ENCODE measurements around the gene TMC8. TPM values are rescaled to one million over a fixed set of nuclear protein-coding genes. Genes with fewer than 3 reads are reported as not detected.
A peak's percentile ranks its signal among the peaks of the same experiment; 100 is the strongest.

TMC8 gene
- total and polyA plus RNA-seq, 5 donors: 2.4 to 3.9 (median 3.0) TPM

GRCh38 chr17:78175643-78175981 lies 45.0 kb downstream of the TMC8 start:
- 59% methylated on average over 14 of the region's 14 CpGs for WGBS
- H3K9me3 ChIP-seq (ENCODE audit: control insufficient read depth, low read length): no peaks in the 10 kb centered on the region
- DNase-seq (no peak), ATAC-seq (no peak)
- H3K4me3 ChIP-seq (ENCODE audit: low read length): no peak overlapping the region
- no peaks in the 10 kb centered on the region for H3K27me3 ChIP-seq (ENCODE audit: control insufficient read depth, insufficient read depth)
- no peak overlapping the region for H3K27ac ChIP-seq (ENCODE audit: low read length)
- intact Hi-C loops (cut with DNase I): loop anchor here in 2 of 4 donors (5.0 to 10.0 kb wide), 2 partner anchors 61 to 63 kb away; no protein-coding TSS in a partner anchor
- peaks cover 3% of the 10 kb centered on the region for H3K4me1 ChIP-seq (ENCODE audit: control insufficient read depth, insufficient read depth, low read length)

DNA sequence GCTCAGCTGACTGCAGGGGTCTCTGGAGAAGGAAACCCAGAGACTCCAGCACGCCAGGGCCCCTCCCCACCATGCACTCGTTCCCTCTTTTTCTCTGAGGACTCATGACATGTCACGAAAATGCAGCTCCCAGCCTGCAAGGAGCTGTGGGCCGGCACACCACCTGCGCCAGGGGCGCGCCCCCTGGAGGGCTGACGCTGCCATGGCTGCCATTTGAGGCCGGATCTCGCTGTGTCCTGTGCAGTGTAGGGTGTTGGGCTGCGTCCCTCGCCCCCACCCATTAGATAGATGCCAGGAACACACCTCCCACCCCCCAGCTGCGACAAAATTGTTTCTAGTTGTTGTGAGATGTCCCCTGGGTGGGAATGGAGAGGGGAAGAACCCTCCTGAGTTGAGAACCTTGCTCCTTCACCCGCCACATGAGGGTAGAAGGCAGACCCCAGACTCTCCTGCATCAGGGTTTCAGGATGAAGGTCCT lies 46.0 kb downstream of the TMC8 start:
- intact Hi-C loops (cut with DNase I): loop anchor here in 2 of 4 donors (5.0 to 10.0 kb wide), 2 partner anchors 62 to 64 kb away; no protein-coding TSS in a partner anchor
- WGBS: 15% methylated on average over 14 of the region's 14 CpGs
- ATAC-seq (peak; percentile 50 to 55), DNase-seq (peak; percentile 70 to 92 (median 90))
- H3K4me3 ChIP-seq (ENCODE audit: low read length): no peak overlapping the region
- H3K9me3 ChIP-seq (ENCODE audit: control insufficient read depth, low read length): no peaks in the 10 kb centered on the region
- H3K27me3 ChIP-seq (ENCODE audit: control insufficient read depth, insufficient read depth): no peaks in the 10 kb centered on the region
- no peak overlapping the region for H3K27ac ChIP-seq (ENCODE audit: low read length)
- peaks cover 3% of the 10 kb centered on the region for H3K4me1 ChIP-seq (ENCODE audit: control insufficient read depth, insufficient read depth, low read length)

DNA sequence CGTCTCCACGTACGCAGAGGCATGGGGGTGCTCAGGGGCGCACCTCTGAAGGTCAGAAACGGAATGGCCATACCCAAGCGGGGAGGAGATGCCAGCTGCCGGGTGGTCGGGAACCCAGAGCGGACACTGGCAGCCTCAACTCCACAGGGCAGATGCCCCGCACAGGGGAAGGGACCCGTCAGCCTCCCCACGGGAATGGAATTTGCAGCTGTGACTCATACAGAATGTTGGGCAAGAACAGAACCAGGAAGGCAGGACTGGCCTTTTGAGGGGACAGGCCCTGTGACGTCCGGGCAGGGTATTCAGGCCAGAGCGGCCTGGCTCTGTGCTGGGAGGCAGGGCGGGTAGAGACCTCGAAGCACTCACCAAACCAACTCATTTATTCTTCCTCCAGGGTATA lies 48.8 kb downstream of the TMC8 start:
- intact Hi-C loops (cut with DNase I): loop anchor here in 2 of 4 donors (5.0 to 10.0 kb wide), 2 partner anchors 65 to 67 kb away; no protein-coding TSS in a partner anchor
- H3K4me3 ChIP-seq (ENCODE audit: low read length): no peak overlapping the region
- H3K27ac ChIP-seq (ENCODE audit: low read length): no peak overlapping the region
- DNase-seq (peak in 1 of 3 donors; percentile 34), ATAC-seq (peak; percentile 7 to 12)
- WGBS: 90% methylated on average over 17 of the region's 17 CpGs
- no peaks in the 10 kb centered on the region for H3K9me3 ChIP-seq (ENCODE audit: control insufficient read depth, low read length)
- H3K4me1 ChIP-seq (ENCODE audit: control insufficient read depth, insufficient read depth, low read length): no peaks in the 10 kb centered on the region
- no peaks in the 10 kb centered on the region for H3K27me3 ChIP-seq (ENCODE audit: control insufficient read depth, insufficient read depth)

GRCh38 chr17:78180083-78180482 lies 49.5 kb downstream of the TMC8 start:
- DNase-seq: no peak

GRCh38 chr17:78180508-78180907 lies 49.9 kb downstream of the TMC8 start:
- no peaks in the 10 kb centered on the region for H3K27me3 ChIP-seq (ENCODE audit: control insufficient read depth, insufficient read depth)
- no peak overlapping the region for H3K27ac ChIP-seq (ENCODE audit: low read length)
- H3K4me1 ChIP-seq (ENCODE audit: control insufficient read depth, insufficient read depth, low read length): no peaks in the 10 kb centered on the region
- no peaks in the 10 kb centered on the region for H3K9me3 ChIP-seq (ENCODE audit: control insufficient read depth, low read length)
- DNase-seq (no peak), ATAC-seq (no peak)
- H3K4me3 ChIP-seq (ENCODE audit: low read length): no peak overlapping the region
- WGBS: 64% methylated on average over 2 of the region's 2 CpGs
- intact Hi-C loops (cut with DNase I): loop anchor here in 1 of 4 donors (5.0 kb wide), 1 partner anchor 73 kb away; no protein-coding TSS in a partner anchor

More at GRCh38 chr17:78180083-78180482, 49.5 kb downstream of the TMC8 start:
- Histone ChIP-seq H3K4me3 (ENCODE audit: low read length) (no peak overlapping the region), H3K27ac (ENCODE audit: low read length) (no peak overlapping the region), H3K4me1 (ENCODE audit: control insufficient read depth, insufficient read depth, low read length) (no peaks in the 10 kb centered on the region), H3K27me3 (ENCODE audit: control insufficient read depth, insufficient read depth) (no peaks in the 10 kb centered on the region), H3K9me3 (ENCODE audit: control insufficient read depth, low read length) (no peaks in the 10 kb centered on the region)
- no peak for ATAC-seq
- intact Hi-C loops (cut with DNase I): loop anchor here in 1 of 4 donors (5.0 kb wide), 1 partner anchor 73 kb away; no protein-coding TSS in a partner anchor
- 68% methylated on average over 14 of the region's 14 CpGs for WGBS

DNA sequence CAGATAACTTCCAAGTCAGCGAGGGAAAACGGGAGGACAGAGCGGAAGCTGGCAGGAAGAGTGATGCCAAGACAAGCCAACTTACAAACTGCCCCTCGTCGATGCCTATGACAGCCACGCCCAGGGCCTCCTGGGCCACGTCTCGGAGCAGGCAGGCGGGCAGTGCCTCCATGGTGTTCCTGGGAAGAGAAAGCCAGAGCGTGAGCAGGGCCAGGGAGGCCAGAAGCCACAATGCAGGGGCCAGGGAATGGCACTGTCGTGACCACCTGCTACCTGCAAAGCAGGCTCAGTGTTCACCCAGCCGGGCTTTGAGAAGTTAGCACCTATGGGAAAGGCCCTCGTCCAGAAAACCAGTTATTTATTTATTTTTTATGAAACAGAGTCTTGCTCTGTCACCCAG lies 51.9 kb downstream of the TMC8 start:
- WGBS: 96% methylated on average over 13 of the region's 13 CpGs
- Histone ChIP-seq H3K27me3 (ENCODE audit: control insufficient read depth, insufficient read depth) (no peaks in the 10 kb centered on the region), H3K27ac (ENCODE audit: low read length) (no peak overlapping the region), H3K4me3 (ENCODE audit: low read length) (no peak overlapping the region), H3K9me3 (ENCODE audit: control insufficient read depth, low read length) (no peaks in the 10 kb centered on the region), H3K4me1 (ENCODE audit: control insufficient read depth, insufficient read depth, low read length) (no peaks in the 10 kb centered on the region)
- DNase-seq (no peak), ATAC-seq (no peak)
- intact Hi-C loops (cut with DNase I): loop anchor here in 1 of 4 donors (5.0 kb wide), 1 partner anchor 75 kb away; no protein-coding TSS in a partner anchor

DNA sequence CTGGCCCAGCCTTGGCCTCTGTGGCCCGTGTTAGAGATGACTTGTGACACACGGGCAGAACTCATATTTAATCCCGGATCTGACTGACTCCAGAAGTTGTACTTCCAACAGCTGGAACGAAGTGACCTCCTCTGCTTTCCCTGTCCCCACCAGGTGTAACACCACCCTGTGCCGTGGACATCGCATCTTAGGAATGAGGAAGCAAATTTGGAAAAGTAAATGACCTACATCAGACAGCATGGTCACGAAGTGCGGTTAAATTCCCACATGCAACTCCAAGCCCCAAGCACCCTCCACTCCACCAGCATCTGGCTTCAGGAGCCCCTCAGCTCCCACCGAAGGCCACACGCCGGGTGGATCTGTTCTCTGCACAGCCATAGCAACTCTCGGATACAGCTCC lies 53.3 kb downstream of the TMC8 start:
- DNase-seq (no peak), ATAC-seq (no peak)
- no peaks in the 10 kb centered on the region for H3K27me3 ChIP-seq (ENCODE audit: control insufficient read depth, insufficient read depth)
- H3K4me3 ChIP-seq (ENCODE audit: low read length): no peak overlapping the region
- H3K9me3 ChIP-seq (ENCODE audit: control insufficient read depth, low read length): no peaks in the 10 kb centered on the region
- intact Hi-C loops (cut with DNase I): loop anchor here in 1 of 4 donors (5.0 kb wide), 1 partner anchor 77 kb away; no protein-coding TSS in a partner anchor
- 93% methylated on average over 12 of the region's 12 CpGs for WGBS
- no peaks in the 10 kb centered on the region for H3K4me1 ChIP-seq (ENCODE audit: control insufficient read depth, insufficient read depth, low read length)
- H3K27ac ChIP-seq (ENCODE audit: low read length): no peak overlapping the region

- no peaks in the 10 kb centered on the region for H3K9me3 ChIP-seq (ENCODE audit: control insufficient read depth, low read length)
- no peaks in the 10 kb centered on the region for H3K27me3 ChIP-seq (ENCODE audit: control insufficient read depth, insufficient read depth)
- 82% methylated on average over 10 of the region's 10 CpGs for WGBS
- ATAC-seq: no peak
- H3K27ac ChIP-seq (ENCODE audit: low read length): no peak overlapping the region
- no peak overlapping the region for H3K4me3 ChIP-seq (ENCODE audit: low read length)
- no peak for DNase-seq
- intact Hi-C loops (cut with DNase I): loop anchor here in 1 of 4 donors (5.0 kb wide), 1 partner anchor 77 kb away; no protein-coding TSS in a partner anchor
- no peaks in the 10 kb centered on the region for H3K4me1 ChIP-seq (ENCODE audit: control insufficient read depth, insufficient read depth, low read length)
These were observed 53.8 kb downstream of the TMC8 start for GRCh38 chr17:78184351-78184750.

GRCh38 chr17:78184868-78185267 lies 54.3 kb downstream of the TMC8 start:
- no peak overlapping the region for H3K27ac ChIP-seq (ENCODE audit: low read length)
- no peak for DNase-seq
- no peak for ATAC-seq
- H3K4me3 ChIP-seq (ENCODE audit: low read length): no peak overlapping the region
- H3K27me3 ChIP-seq (ENCODE audit: control insufficient read depth, insufficient read depth): no peaks in the 10 kb centered on the region
- no peaks in the 10 kb centered on the region for H3K4me1 ChIP-seq (ENCODE audit: control insufficient read depth, insufficient read depth, low read length)
- WGBS: 73% methylated on average over 9 of the region's 9 CpGs
- no peaks in the 10 kb centered on the region for H3K9me3 ChIP-seq (ENCODE audit: control insufficient read depth, low read length)
- intact Hi-C loops (cut with DNase I): loop anchor here in 1 of 4 donors (5.0 kb wide), 1 partner anchor 78 kb away; no protein-coding TSS in a partner anchor

- DNase-seq (peak; percentile 57 to 80 (median 72)), ATAC-seq (peak; percentile 42 to 73)
- no peaks in the 10 kb centered on the region for H3K27me3 ChIP-seq (ENCODE audit: control insufficient read depth, insufficient read depth)
- H3K4me1 ChIP-seq (ENCODE audit: control insufficient read depth, insufficient read depth, low read length): no peaks in the 10 kb centered on the region
- intact Hi-C loops (cut with DNase I): no loop called here
- H3K27ac ChIP-seq (ENCODE audit: low read length): peak overlapping the region; percentile 50
- 50% methylated on average over 10 of the region's 10 CpGs for WGBS
- no peak overlapping the region for H3K4me3 ChIP-seq (ENCODE audit: low read length)
- no peaks in the 10 kb centered on the region for H3K9me3 ChIP-seq (ENCODE audit: control insufficient read depth, low read length)
These were observed 55.6 kb downstream of the TMC8 start for GRCh38 chr17:78185981-78186691.
